OCI-LY1 (cell line): ENCODE measurements around the gene EVPL.
"Not testable (repeated sequence)": the region's sequence is repeated elsewhere in the genome, so short reads cannot be mapped to it uniquely, and the experiment has no call there.

Experiments used
- EZH2 ChIP-seq: fragments of 200-600 bp; sonication (generic), shearing (Covaris generic); IDR thresholded peaks from 2 replicates; pipeline ENCODE4 v1.8.0; 2017; ENCODE audit warnings: borderline replicate concordance, mixed run types, mild to moderate bottlenecking, antibody characterized with exemption, low read length, moderate library complexity, mixed read lengths
- TF ChIP-seq, protein P1 (sequence below): fragments of 200-600 bp; sonication (generic), shearing (Covaris generic); IDR thresholded peaks from 2 replicates; pipeline ENCODE4 v1.5.1; 2017; ENCODE audit warnings: mild to moderate bottlenecking, antibody characterized with exemption, low read length, moderate library complexity, mixed read lengths

DNA sequence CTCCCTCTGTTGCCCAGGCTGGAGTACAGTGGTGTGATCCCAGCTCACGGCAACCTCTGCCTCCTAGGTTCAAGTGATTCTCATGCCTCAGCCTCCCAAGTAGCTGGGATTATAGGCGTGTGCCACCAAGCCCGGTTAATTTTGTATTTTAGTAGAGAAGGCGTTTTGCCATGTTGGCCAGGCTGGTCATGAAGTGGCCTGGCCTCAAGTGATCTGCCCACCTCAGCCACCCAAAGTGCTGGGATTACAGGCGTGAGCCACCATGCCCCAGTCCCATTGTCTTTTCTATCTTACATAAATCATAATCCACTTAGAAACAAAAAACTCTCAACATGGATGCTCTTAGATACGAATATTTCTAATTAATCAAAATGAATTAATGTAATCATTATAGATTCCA is 51.9 kb downstream of the EVPL start:
- TF ChIP-seq, protein P1, sequence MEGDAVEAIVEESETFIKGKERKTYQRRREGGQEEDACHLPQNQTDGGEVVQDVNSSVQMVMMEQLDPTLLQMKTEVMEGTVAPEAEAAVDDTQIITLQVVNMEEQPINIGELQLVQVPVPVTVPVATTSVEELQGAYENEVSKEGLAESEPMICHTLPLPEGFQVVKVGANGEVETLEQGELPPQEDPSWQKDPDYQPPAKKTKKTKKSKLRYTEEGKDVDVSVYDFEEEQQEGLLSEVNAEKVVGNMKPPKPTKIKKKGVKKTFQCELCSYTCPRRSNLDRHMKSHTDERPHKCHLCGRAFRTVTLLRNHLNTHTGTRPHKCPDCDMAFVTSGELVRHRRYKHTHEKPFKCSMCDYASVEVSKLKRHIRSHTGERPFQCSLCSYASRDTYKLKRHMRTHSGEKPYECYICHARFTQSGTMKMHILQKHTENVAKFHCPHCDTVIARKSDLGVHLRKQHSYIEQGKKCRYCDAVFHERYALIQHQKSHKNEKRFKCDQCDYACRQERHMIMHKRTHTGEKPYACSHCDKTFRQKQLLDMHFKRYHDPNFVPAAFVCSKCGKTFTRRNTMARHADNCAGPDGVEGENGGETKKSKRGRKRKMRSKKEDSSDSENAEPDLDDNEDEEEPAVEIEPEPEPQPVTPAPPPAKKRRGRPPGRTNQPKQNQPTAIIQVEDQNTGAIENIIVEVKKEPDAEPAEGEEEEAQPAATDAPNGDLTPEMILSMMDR: not testable (repeated sequence)
- TF ChIP-seq EZH2: not testable (repeated sequence)
